ENCODE results near the gene LRRC36.

The LRRC36 gene

DNA sequence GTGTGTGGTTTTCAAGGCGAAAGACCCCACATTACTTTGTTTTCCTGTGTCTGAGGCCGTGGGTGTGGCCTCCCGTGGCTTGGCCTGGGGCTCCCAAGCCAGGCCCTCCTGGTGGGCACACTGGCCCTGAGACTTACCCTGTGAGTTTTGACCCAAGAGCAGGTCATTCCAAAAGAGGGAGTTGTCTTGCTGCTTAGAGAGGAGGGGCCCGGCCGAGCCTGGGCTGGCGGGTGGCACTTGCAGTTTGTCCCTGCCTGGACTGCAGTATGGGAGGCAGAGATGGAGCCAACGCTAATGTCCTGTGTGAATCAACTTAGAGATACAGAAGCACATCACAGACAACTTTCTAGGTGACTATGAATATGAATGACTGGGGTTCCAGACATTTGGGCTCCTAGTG lies 24.5 kb upstream of the LRRC36 start:
- DNase-seq (ENCODE audit: low spot score), result no peak
- Histone ChIP-seq H3K27ac (replicated peaks; ENCODE audit: low read length) (no peak overlapping the region), H2BK120ac (ENCODE audit: low read depth, low read length) (no peak overlapping the region)

DNA sequence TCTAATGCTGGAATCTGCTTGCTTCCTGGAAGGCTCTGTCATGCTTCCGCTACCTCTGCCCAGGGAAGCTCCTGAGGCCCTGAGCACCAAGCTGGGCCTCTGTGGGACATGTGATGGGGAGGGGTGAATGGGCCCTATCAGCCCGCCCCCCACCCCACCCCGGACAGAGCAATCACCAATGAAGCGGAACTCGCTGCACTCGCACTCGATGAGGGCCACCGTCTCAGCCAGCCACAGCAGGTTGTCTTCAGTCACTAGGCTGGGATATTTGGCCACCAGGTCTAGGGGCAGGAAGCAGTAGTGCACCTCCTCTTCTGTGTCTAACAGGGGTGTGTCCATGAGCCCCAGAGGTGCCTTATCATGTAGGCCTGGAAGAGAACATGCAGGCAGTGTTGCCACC lies 23.6 kb upstream of the LRRC36 start:
- no peak for DNase-seq (ENCODE audit: low spot score)
- WGBS, 2 donors (ENCODE audit: extremely low coverage in 2 of 2, insufficient read length in 2 of 2, insufficient replicate concordance in 1 of 2), result no CpG with 5 or more reads among the region's 8 CpGs
- Histone ChIP-seq H3K23ac (ENCODE audit: low read depth, low read length, poor library complexity) (no peak overlapping the region), H3K36me3 (replicated peaks in 1 of 2; ENCODE audit: control insufficient read depth in 2 of 2, insufficient read depth in 2 of 2, low read length in 2 of 2) (no peaks in the 10 kb centered on the region), H2AK5ac (ENCODE audit: low read depth, low read length) (no peak overlapping the region), H2BK12ac (ENCODE audit: low read length) (no peak overlapping the region), H3K14ac (ENCODE audit: low read length) (no peak overlapping the region), H3K79me1 (ENCODE audit: low read depth, low read length) (no peaks in the 10 kb centered on the region), H3K27me3 (ENCODE audit: control insufficient read depth in 3 of 3, insufficient read depth in 3 of 3, low read depth in 1 of 3, low read length in 3 of 3) (peaks cover 0 to 43% (median 0%) of the 10 kb centered on the region in 3 experiments), H2AFZ (ENCODE audit: low read length) (no peak overlapping the region), H2BK15ac (ENCODE audit: low read length) (no peak overlapping the region), H2BK120ac (ENCODE audit: low read depth, low read length) (no peak overlapping the region), H3K18ac (ENCODE audit: low read length) (no peak overlapping the region), H4K8ac (ENCODE audit: low read depth, low read length) (peak overlapping the region; percentile 53), H2BK5ac (ENCODE audit: low read length) (no peak overlapping the region), H3K9me3 (replicated peaks in 1 of 2; ENCODE audit: control insufficient read depth in 2 of 2, insufficient read depth in 1 of 2, low read depth in 1 of 2, low read length in 2 of 2) (no peaks in the 10 kb centered on the region), H3K4me1 (ENCODE audit: control insufficient read depth in 2 of 2, insufficient read depth in 1 of 2, low read depth in 1 of 2, low read length in 2 of 2) (peaks cover 0 to 5% of the 10 kb centered on the region in 2 donors), H3K27ac (replicated peaks; ENCODE audit: low read length) (no peak overlapping the region), H3K9ac (ENCODE audit: low read depth, low read length, poor library complexity) (peak overlapping the region; percentile 35), H4K91ac (ENCODE audit: low read depth, low read length, poor library complexity) (no peak overlapping the region), H3K4me3 (ENCODE audit: low read length in 2 of 2) (no peak overlapping the region), H3K4me2 (ENCODE audit: insufficient read depth, low read length, poor library complexity, severe bottlenecking) (no peak overlapping the region), H3K4ac (ENCODE audit: low read length) (no peak overlapping the region)

More for the DNA sequence above, 24.5 kb upstream of the LRRC36 start:
- Histone ChIP-seq H3K9ac (ENCODE audit: low read depth, low read length, poor library complexity) (no peak overlapping the region), H2BK12ac (ENCODE audit: low read length) (no peak overlapping the region), H2AK5ac (ENCODE audit: low read depth, low read length) (no peak overlapping the region), H3K18ac (ENCODE audit: low read length) (no peak overlapping the region), H3K4me1 (ENCODE audit: control insufficient read depth in 2 of 2, insufficient read depth in 1 of 2, low read depth in 1 of 2, low read length in 2 of 2) (peaks cover 0 to 5% of the 10 kb centered on the region in 2 donors), H2BK5ac (ENCODE audit: low read length) (no peak overlapping the region), H3K4ac (ENCODE audit: low read length) (no peak overlapping the region), H2AFZ (ENCODE audit: low read length) (no peak overlapping the region), H3K4me2 (ENCODE audit: insufficient read depth, low read length, poor library complexity, severe bottlenecking) (no peak overlapping the region), H3K36me3 (replicated peaks in 1 of 2; ENCODE audit: control insufficient read depth in 2 of 2, insufficient read depth in 2 of 2, low read length in 2 of 2) (no peaks in the 10 kb centered on the region), H2BK15ac (ENCODE audit: low read length) (no peak overlapping the region), H3K23ac (ENCODE audit: low read depth, low read length, poor library complexity) (no peak overlapping the region), H4K91ac (ENCODE audit: low read depth, low read length, poor library complexity) (no peak overlapping the region), H3K14ac (ENCODE audit: low read length) (no peak overlapping the region), H3K9me3 (replicated peaks in 1 of 2; ENCODE audit: control insufficient read depth in 2 of 2, insufficient read depth in 1 of 2, low read depth in 1 of 2, low read length in 2 of 2) (no peaks in the 10 kb centered on the region), H4K8ac (ENCODE audit: low read depth, low read length) (no peak overlapping the region), H3K79me1 (ENCODE audit: low read depth, low read length) (no peaks in the 10 kb centered on the region), H3K27me3 (ENCODE audit: control insufficient read depth in 3 of 3, insufficient read depth in 3 of 3, low read depth in 1 of 3, low read length in 3 of 3) (peaks cover 0 to 43% (median 0%) of the 10 kb centered on the region in 3 experiments), H3K4me3 (ENCODE audit: low read length in 2 of 2) (no peak overlapping the region)
- no CpG with 5 or more reads among the region's 7 CpGs for WGBS, 2 donors (ENCODE audit: extremely low coverage in 2 of 2, insufficient read length in 2 of 2, insufficient replicate concordance in 1 of 2)

GRCh38 chr16:67304020-67304419 lies 22.6 kb upstream of the LRRC36 start:
- Histone ChIP-seq H2AK5ac (ENCODE audit: low read depth, low read length) (no peak overlapping the region), H4K8ac (ENCODE audit: low read depth, low read length) (no peak overlapping the region), H3K18ac (ENCODE audit: low read length) (no peak overlapping the region), H3K9me3 (replicated peaks in 1 of 2; ENCODE audit: control insufficient read depth in 2 of 2, insufficient read depth in 1 of 2, low read depth in 1 of 2, low read length in 2 of 2) (no peaks in the 10 kb centered on the region), H3K79me1 (ENCODE audit: low read depth, low read length) (no peaks in the 10 kb centered on the region), H2AFZ (ENCODE audit: low read length) (no peak overlapping the region), H3K27me3 (ENCODE audit: control insufficient read depth in 3 of 3, insufficient read depth in 3 of 3, low read depth in 1 of 3, low read length in 3 of 3) (peaks cover 0 to 40% (median 0%) of the 10 kb centered on the region in 3 experiments), H2BK12ac (ENCODE audit: low read length) (no peak overlapping the region), H3K9ac (ENCODE audit: low read depth, low read length, poor library complexity) (no peak overlapping the region), H3K14ac (ENCODE audit: low read length) (no peak overlapping the region), H3K36me3 (replicated peaks in 1 of 2; ENCODE audit: control insufficient read depth in 2 of 2, insufficient read depth in 2 of 2, low read length in 2 of 2) (no peaks in the 10 kb centered on the region), H4K91ac (ENCODE audit: low read depth, low read length, poor library complexity) (no peak overlapping the region), H3K4me1 (ENCODE audit: control insufficient read depth in 2 of 2, insufficient read depth in 1 of 2, low read depth in 1 of 2, low read length in 2 of 2) (peaks cover 0 to 5% of the 10 kb centered on the region in 2 donors), H2BK15ac (ENCODE audit: low read length) (no peak overlapping the region), H3K27ac (replicated peaks; ENCODE audit: low read length) (no peak overlapping the region), H3K4ac (ENCODE audit: low read length) (no peak overlapping the region), H2BK120ac (ENCODE audit: low read depth, low read length) (no peak overlapping the region), H3K4me3 (ENCODE audit: low read length in 2 of 2) (no peak overlapping the region), H3K23ac (ENCODE audit: low read depth, low read length, poor library complexity) (no peak overlapping the region), H3K4me2 (ENCODE audit: insufficient read depth, low read length, poor library complexity, severe bottlenecking) (no peak overlapping the region), H2BK5ac (ENCODE audit: low read length) (no peak overlapping the region)
- no peak for DNase-seq (ENCODE audit: low spot score)
- WGBS, 2 donors (ENCODE audit: extremely low coverage in 2 of 2, insufficient read length in 2 of 2, insufficient replicate concordance in 1 of 2), result no CpG with 5 or more reads among the region's 1 CpG

DNA sequence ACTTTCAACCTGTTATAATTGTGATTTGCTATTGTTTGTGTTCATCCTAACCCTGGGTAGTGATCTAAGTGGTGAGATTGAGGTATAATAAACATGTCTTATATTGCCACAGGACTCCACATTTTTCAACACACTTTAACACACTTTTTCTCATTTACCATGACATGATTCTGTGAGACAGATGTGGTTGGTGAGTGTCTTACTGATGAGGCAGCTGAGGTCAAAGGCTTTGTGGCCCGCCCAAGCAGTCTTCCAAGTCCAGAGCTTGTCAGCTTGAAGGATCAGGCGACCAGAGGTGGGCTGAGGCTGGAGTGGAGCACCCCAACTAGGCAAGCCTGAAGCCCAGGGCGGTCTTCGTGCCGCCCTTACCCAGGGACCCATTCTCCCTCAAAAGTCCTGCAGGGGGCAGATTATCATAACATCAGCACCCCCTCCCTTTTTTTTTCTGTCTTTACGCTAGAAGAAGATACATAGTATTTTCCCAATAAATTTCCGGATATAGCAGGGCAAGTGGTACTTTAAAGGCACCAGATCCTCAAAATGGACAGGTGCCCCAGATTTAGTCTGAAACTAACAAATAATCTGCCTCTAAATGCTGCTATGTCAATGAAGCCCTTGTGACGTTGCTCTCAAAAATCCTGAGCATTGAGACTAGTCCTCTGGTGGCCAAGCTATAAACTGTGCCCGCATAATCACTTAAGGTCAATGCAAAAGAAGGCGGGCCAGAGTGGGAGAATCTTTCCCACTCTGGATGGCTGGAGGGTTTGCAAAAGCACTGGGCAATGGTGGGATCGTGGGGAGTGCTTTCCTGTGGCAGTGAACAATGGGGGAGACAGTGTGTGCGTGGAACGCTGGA lies 21.2 kb upstream of the LRRC36 start:
- H2BK120ac ChIP-seq (ENCODE audit: low read depth, low read length), result no peak overlapping the region
- H4K91ac ChIP-seq (ENCODE audit: low read depth, low read length, poor library complexity), result no peak overlapping the region
- no CpG with 5 or more reads among the region's 13 CpGs for WGBS, 2 donors (ENCODE audit: extremely low coverage in 2 of 2, insufficient read length in 2 of 2, insufficient replicate concordance in 1 of 2)

More for the DNA sequence above, 21.2 kb upstream of the LRRC36 start:
- no peak overlapping the region for H3K18ac ChIP-seq (ENCODE audit: low read length)
- H3K36me3 ChIP-seq (replicated peaks in 1 of 2; ENCODE audit: control insufficient read depth in 2 of 2, insufficient read depth in 2 of 2, low read length in 2 of 2), result no peaks in the 10 kb centered on the region
- no peak overlapping the region for H2AFZ ChIP-seq (ENCODE audit: low read length)
- no peak overlapping the region for H3K4ac ChIP-seq (ENCODE audit: low read length)
- H3K14ac ChIP-seq (ENCODE audit: low read length), result no peak overlapping the region
- peak overlapping the region in 1 of 2 donors; percentile 49 for H3K4me3 ChIP-seq (ENCODE audit: low read length in 2 of 2)
- no peaks in the 10 kb centered on the region for H3K9me3 ChIP-seq (replicated peaks in 1 of 2; ENCODE audit: control insufficient read depth in 2 of 2, insufficient read depth in 1 of 2, low read depth in 1 of 2, low read length in 2 of 2)
- no peak overlapping the region for H2BK12ac ChIP-seq (ENCODE audit: low read length)
- no peak overlapping the region for H3K23ac ChIP-seq (ENCODE audit: low read depth, low read length, poor library complexity)
- no peaks in the 10 kb centered on the region for H3K4me1 ChIP-seq (ENCODE audit: control insufficient read depth in 2 of 2, insufficient read depth in 1 of 2, low read depth in 1 of 2, low read length in 2 of 2)
- H2BK15ac ChIP-seq (ENCODE audit: low read length), result no peak overlapping the region
- no peak overlapping the region for H3K27ac ChIP-seq (replicated peaks; ENCODE audit: low read length)
- peaks cover 0 to 42% (median 0%) of the 10 kb centered on the region in 3 experiments for H3K27me3 ChIP-seq (ENCODE audit: control insufficient read depth in 3 of 3, insufficient read depth in 3 of 3, low read depth in 1 of 3, low read length in 3 of 3)
- H3K9ac ChIP-seq (ENCODE audit: low read depth, low read length, poor library complexity), result no peak overlapping the region
- no peaks in the 10 kb centered on the region for H3K79me1 ChIP-seq (ENCODE audit: low read depth, low read length)
- H4K8ac ChIP-seq (ENCODE audit: low read depth, low read length), result no peak overlapping the region
- no peak overlapping the region for H2AK5ac ChIP-seq (ENCODE audit: low read depth, low read length)
- H3K4me2 ChIP-seq (ENCODE audit: insufficient read depth, low read length, poor library complexity, severe bottlenecking), result no peak overlapping the region
- H2BK5ac ChIP-seq (ENCODE audit: low read length), result no peak overlapping the region
- no peak for DNase-seq (ENCODE audit: low spot score)

Measured in neuronal stem cell (in vitro differentiated cells).